Heart left ventricle (tissue), 16 donors: ENCODE data around the gene PTPRCAP. TPM values are rescaled to one million over a fixed set of nuclear protein-coding genes. Genes with fewer than 3 reads are reported as not detected.
A peak's percentile ranks its signal among the peaks of the same experiment; 100 is the strongest.

Experiments used
- ATAC-seq, 4 donors: fragments of 200-7000 bp; cut with Tn5 transposase; one replicate each; pipeline ENCODE4 v1.9.1; 2020 to 2022; ENCODE audit warnings: moderate library complexity in 4 of 4, mild to moderate bottlenecking in 3 of 4, moderate number of reproducible peaks in 1 of 4
- DNase-seq, 5 donors: peaks; one replicate each; pipeline ENCODE4 v3.0.0-alpha.2; 2020
- H3K27ac ChIP-seq, 12 donors: fragments of 200-600 bp; sonication (generic) in 4 of 12; one replicate each; pipeline versions ENCODE4 v1.5.0 to v1.8.0; 2016 to 2022; ENCODE audit warnings: mild to moderate bottlenecking in 2 of 12
- H3K27me3 ChIP-seq, 9 donors: fragments of 200-600 bp; sonication (generic) in 2 of 9; one replicate each; pipeline versions ENCODE4 v1.5.1 to v1.8.0; 2016 to 2022; ENCODE audit warnings: mild to moderate bottlenecking in 3 of 9
- H3K36me3 ChIP-seq, 9 donors: fragments of 200-600 bp; sonication (generic) in 2 of 9; one replicate each; pipeline versions ENCODE4 v1.5.0 to v1.8.0; 2018 to 2022; ENCODE audit warnings: mild to moderate bottlenecking in 2 of 9
- H3K4me1 ChIP-seq, 12 donors: fragments of 200-600 bp; sonication (generic) in 4 of 12; one replicate each; pipeline versions ENCODE4 v1.5.0 to v1.8.0; 2016 to 2022; ENCODE audit warnings: mild to moderate bottlenecking in 3 of 12
- H3K4me3 ChIP-seq, 12 donors: fragments of 200-600 bp; sonication (generic) in 4 of 12; one replicate each; pipeline versions ENCODE4 v1.5.0 to v1.8.0; 2017 to 2022; ENCODE audit warnings: mild to moderate bottlenecking in 9 of 12, moderate library complexity in 4 of 12
- H3K9me3 ChIP-seq, 12 donors: fragments of 200-600 bp; sonication (generic) in 4 of 12; one replicate each; pipeline versions ENCODE4 v1.5.0 to v1.8.0; 2016 to 2022; ENCODE audit warnings: mild to moderate bottlenecking in 1 of 12
- POLR2A ChIP-seq, 2 donors: fragments of 450-650 bp; IDR thresholded peaks; one replicate each; pipeline ENCODE4 v1.6.1; 2017; ENCODE audit warnings: antibody characterized with exemption in 2 of 2, mild to moderate bottlenecking in 2 of 2, moderate library complexity in 2 of 2
- WGBS, 4 donors: extraction: QIAGEN DNeasy Blood & Tissue Kit in 2 of 4; methylation state at CpG; one replicate each; pipeline versions ENCODE4 v1.1.5 to v1.1.7; 2013 to 2018; 5-methylcytosine and 5-hydroxymethylcytosine counted together
- intact Hi-C, 10 donors: fragments of 100-400 bp; cut with DNase I; formaldehyde crosslinking; loops; one replicate each; pipeline versions ENCODE4 v1.11.1 to v1.14.2; 2022
- polyA plus RNA-seq, 2 donors: library from polyadenylated mRNA; stranded (reverse); fragments of 200-250 nt; gene quantifications; one replicate each; pipeline ENCODE4 v1.2.3, GENCODE V29; 2013
- total RNA-seq, 9 donors: library from RNA; depleted of rRNA in 2 of 9; stranded (reverse); fragments of >200 nt in 2 of 9; fragmentation: NEBNext Ultra II Directional in 3 of 9; extraction: Animal tissue kit (Norgen Biotek cat#: 25700) in 3 of 9; gene quantifications; one replicate each; pipeline versions ENCODE4 v1.1.0 to v1.2.4, GENCODE V29; 2016 to 2023
- TF ChIP-seq, protein P1 (sequence below), 12 donors: fragments of 200-600 bp; sonication (generic) in 4 of 12; IDR thresholded peaks; one replicate each; pipeline versions ENCODE4 v1.5.0 to v1.8.0; 2018 to 2022; ENCODE audit warnings: antibody characterized with exemption in 12 of 12, mild to moderate bottlenecking in 5 of 12
- donor health status: ischemic (EF 13 %, LVEDD 7.1; RV severe dilation, severe dysfunction).
- donor health status: healthy with polysubstance abuse.
- donor health status: DM: no; HTN: yes; CAD: no.
- donor health status: DM: no; HTN: no; CAD: no.
- donor health status: ischemic (EF 25% LVEDD 6.9; RV normal size, moderate dysfunction).
- donor health status: ischemic (EF 25% LVEDD 5.7; RV mildly dilated, moderate dysfunction).
- donor health status: healthy.
- donor health status: DM: yes; HTN: yes; CAD: no.
- donor health status: ischemic (EF 35%, LVEDD 5.7; RV mildly dilated, moderate dysfunction).
- donor health status: nonischemic (EF 11% LVEDD 7.7; RV severe dilation, severe dysfunction).
- donor health status: DM: yes; HTN: yes; CAD: no.
- donor health status: PGD.
- donor health status: ischemic (EF 29% LVEDD 5.4; RV normal size, mild dysfunction).
- donor health status: nonischemic (EF 23%, LVEDD 6.1; RV moderate dilation, normal function).

PTPRCAP gene
- total and polyA plus RNA-seq, 11 donors: 0.50 to 11.0 (median 1.3) TPM

DNA sequence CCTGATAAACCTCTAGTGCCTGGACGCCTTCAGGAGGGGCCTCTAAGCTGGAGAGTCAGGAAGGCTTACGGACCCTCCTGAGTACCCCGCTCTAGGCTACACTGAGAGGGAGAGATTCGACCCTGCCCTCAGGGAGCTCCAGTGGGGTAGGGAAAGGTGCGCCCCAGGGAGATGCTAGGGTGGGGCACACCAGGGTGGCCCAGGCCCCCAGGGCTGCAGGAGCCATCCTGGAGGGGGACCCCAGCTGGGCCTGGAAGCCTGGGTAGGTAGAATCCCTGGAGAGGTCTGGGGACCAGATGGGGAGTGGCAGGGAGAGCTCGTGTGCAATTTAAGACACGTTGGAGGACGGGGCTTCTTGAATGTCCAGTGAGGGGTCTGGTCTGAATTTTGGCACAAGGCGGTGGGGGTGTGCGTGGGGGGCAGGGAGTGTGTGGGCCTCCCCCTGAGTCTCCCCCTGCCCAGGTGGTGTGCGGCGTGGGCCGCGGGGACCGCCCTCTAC, 17.3 kb downstream of the PTPRCAP start:
- Histone ChIP-seq H3K27me3 (peaks cover 0 to 8% (median 0%) of the 10 kb centered on the region in 9 donors), H3K27ac (peak overlapping the region; percentile 79 to 97 (median 92)), H3K9me3 (no peaks in the 10 kb centered on the region), H3K4me1 (peaks cover 3 to 63% (median 41%) of the 10 kb centered on the region in 12 donors), H3K4me3 (peak overlapping the region; percentile 32 to 89 (median 64)), H3K36me3 (no peaks in the 10 kb centered on the region)
- ATAC-seq (no peak), DNase-seq (no peak)
- intact Hi-C loops: loop anchor here in 3 of 10 donors (2.0 to 5.0 kb wide), 3 partner anchors 17 to 89 kb away; partner anchors contain the start of gene CDK2AP2 (in 1 of the 3)
- TF ChIP-seq POLR2A (IDR thresholded peaks at IDR 0.05): no peak
- 26 to 40% (median 37%) methylated on average over 10 to 15 of the region's 15 CpGs for WGBS, 4 donors

DNA sequence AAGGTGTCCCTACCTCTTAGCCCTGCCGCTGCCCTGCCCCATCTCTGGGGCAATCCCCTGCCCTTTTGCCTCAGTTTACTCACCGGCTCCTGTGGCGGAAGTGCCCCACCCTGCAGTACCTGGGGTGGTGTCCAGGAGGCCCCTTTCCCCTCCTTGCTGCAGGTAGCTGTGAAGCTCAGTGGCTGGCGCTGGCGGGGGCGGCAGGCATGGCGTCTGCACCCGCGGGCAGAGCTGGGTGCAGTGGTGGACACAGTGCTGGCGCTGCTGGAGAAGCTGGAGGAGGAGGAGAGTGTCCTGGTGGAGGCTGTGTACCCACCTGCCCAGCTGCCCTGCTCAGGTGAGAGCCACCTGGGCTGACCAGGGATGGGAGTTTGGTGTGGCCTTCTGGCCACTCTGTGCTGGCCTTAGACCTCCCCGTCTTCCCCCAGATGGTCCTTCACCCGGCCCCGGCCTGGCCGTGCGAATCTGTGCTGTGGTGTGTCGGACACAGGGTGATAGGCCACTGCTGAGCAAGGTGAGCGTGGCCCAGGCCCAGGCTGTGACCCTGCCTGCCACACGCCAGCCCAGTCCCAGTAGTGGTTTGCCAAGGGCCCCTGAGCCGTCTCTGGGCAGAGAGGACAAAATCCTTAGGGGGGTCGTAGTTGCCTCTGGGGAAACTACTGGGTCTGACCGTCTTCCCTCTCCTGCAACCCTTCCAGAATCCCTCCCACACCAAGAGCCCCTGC, 18.0 kb downstream of the PTPRCAP start:
- WGBS, 4 donors: 87 to 93% (median 93%) methylated on average over 13 to 21 of the region's 21 CpGs
- H3K27me3 ChIP-seq: peaks cover 0 to 14% (median 0%) of the 10 kb centered on the region in 9 donors
- H3K36me3 ChIP-seq: no peaks in the 10 kb centered on the region
- ATAC-seq: no peak
- H3K4me3 ChIP-seq: peak overlapping the region in 4 of 12 donors; percentile 22 to 57 (median 24)
- H3K27ac ChIP-seq: peak overlapping the region in 11 of 12 donors; percentile 73 to 96 (median 92)
- no peaks in the 10 kb centered on the region for H3K9me3 ChIP-seq
- DNase-seq: no peak
- intact Hi-C loops: loop anchor here in 3 of 10 donors (2.0 to 5.0 kb wide), 3 partner anchors 17 to 89 kb away; partner anchors contain the start of gene CDK2AP2 (in 1 of the 3)
- TF ChIP-seq, protein P1, sequence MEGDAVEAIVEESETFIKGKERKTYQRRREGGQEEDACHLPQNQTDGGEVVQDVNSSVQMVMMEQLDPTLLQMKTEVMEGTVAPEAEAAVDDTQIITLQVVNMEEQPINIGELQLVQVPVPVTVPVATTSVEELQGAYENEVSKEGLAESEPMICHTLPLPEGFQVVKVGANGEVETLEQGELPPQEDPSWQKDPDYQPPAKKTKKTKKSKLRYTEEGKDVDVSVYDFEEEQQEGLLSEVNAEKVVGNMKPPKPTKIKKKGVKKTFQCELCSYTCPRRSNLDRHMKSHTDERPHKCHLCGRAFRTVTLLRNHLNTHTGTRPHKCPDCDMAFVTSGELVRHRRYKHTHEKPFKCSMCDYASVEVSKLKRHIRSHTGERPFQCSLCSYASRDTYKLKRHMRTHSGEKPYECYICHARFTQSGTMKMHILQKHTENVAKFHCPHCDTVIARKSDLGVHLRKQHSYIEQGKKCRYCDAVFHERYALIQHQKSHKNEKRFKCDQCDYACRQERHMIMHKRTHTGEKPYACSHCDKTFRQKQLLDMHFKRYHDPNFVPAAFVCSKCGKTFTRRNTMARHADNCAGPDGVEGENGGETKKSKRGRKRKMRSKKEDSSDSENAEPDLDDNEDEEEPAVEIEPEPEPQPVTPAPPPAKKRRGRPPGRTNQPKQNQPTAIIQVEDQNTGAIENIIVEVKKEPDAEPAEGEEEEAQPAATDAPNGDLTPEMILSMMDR (IDR thresholded peaks at IDR 0.05): no peak
- peaks cover 3 to 67% (median 43%) of the 10 kb centered on the region in 12 donors for H3K4me1 ChIP-seq

DNA sequence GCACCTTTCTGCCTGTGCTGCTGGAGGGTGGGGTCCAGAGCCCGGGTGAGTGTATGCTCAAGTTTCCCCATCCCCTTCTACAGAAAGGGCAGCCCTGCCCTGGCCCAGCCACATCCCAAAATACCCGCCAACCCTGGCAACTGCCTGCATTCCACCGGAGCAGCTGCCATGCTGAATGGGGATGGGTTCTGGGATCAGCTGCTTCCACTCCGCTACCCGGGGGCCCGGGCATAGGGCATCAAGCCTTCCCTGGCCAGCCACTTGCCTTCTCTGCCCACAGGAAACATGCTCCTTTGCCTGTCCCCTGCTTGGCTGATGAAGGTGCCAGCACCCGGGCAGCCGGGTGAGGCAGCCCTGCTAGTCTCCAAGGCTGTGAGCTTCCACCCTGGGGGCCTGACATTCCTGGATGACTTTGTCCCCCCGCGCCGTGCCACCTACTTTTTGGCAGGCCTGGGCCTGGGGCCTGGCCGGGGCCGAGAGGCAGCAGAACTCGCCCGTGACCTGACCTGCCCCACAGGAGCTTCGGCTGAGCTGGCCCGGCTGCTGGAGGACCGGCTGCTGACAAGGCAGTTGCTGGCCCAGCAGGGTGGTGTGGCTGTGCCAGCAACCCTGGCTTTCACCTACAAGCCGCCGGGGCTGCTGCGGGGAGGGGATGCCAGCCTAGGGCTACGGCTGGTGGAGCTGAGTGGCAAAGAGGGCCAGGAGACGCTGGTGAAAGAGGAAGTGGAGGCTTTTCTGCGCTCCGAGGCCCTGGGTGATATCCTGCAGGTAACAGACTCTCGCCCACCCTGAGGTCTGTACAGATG, 18.8 kb downstream of the PTPRCAP start:
- peak overlapping the region in 5 of 12 donors; percentile 5 to 25 (median 22) for H3K4me3 ChIP-seq
- TF ChIP-seq POLR2A (IDR thresholded peaks at IDR 0.05): no peak
- TF ChIP-seq, protein P1 (IDR thresholded peaks at IDR 0.05): no peak

DNA sequence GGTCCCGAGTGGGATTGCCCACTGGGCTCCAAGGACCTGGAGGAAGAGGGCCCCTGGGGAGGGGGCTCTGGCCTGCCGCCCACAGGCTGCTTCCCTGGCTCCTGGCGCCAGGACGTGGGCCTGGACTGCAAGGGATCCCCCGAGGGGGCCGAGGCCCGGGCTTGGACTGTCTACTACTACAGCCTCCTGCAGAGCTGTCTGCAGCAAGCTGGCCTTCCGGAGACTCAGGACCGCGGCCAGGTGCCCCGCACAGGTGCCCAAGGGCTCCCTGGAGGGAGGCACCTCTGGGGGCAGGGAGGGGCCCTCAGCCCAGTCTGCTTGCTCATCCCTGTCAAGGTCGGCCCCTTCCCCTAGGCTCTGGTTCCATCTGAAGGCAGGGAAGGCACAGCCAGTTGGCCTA, 20.1 kb downstream of the PTPRCAP start:
- TF ChIP-seq, protein P1 (IDR thresholded peaks at IDR 0.05): no peak
- H3K27ac ChIP-seq: peak overlapping the region in 11 of 12 donors; percentile 47 to 96 (median 91)
- ATAC-seq (no peak), DNase-seq (no peak)
- WGBS, 4 donors: 74 to 86% (median 80%) methylated on average over 7 to 12 of the region's 12 CpGs
- peaks cover 0 to 23% (median 5%) of the 10 kb centered on the region in 9 donors for H3K27me3 ChIP-seq
- H3K36me3 ChIP-seq: no peaks in the 10 kb centered on the region
- H3K4me3 ChIP-seq: no peak overlapping the region
- intact Hi-C loops: no loop called here
- no peaks in the 10 kb centered on the region for H3K9me3 ChIP-seq
- H3K4me1 ChIP-seq: peaks cover 3 to 67% (median 43%) of the 10 kb centered on the region in 12 donors

More for the DNA sequence above, 18.8 kb downstream of the PTPRCAP start:
- peak in 4 of 5 donors; percentile 58 to 80 (median 65) for DNase-seq
- peak; percentile 7 to 72 (median 18) for ATAC-seq
- Histone ChIP-seq H3K27ac (peak overlapping the region; percentile 28 to 96 (median 87)), H3K4me1 (peaks cover 3 to 67% (median 43%) of the 10 kb centered on the region in 12 donors), H3K9me3 (no peaks in the 10 kb centered on the region), H3K27me3 (peaks cover 0 to 20% (median 0%) of the 10 kb centered on the region in 9 donors), H3K36me3 (no peaks in the 10 kb centered on the region)
- intact Hi-C loops: no loop called here
- WGBS, 4 donors: 41 to 62% (median 45%) methylated on average over 17 to 26 of the region's 26 CpGs
